HepG2 (cell line): ENCODE data around the gene FBXO5. TPM values are rescaled to one million over a fixed set of nuclear protein-coding genes. Genes with fewer than 3 reads are reported as not detected.

Source experiments
- ATF5 ChIP-seq: sonication (generic); formaldehyde crosslinking; IDR thresholded peaks from 2 replicates; pipeline ENCODE4 v1.4.0; 2020; ENCODE audit warnings: mild to moderate bottlenecking, low read depth, missing genetic modification reagents
- BCL6 ChIP-seq: IDR thresholded peaks from 2 replicates; pipeline ENCODE4 v1.6.1; 2016; ENCODE audit warnings: missing genetic modification reagents, missing compliant biosample characterization
- KLF11 ChIP-seq: IDR thresholded peaks from 2 replicates; pipeline ENCODE4 v1.6.1; 2016; ENCODE audit warnings: missing compliant biosample characterization
- NR3C1 ChIP-seq: sonication (generic); formaldehyde crosslinking; IDR thresholded peaks from 2 replicates; pipeline ENCODE4 v1.4.0; 2020; ENCODE audit warnings: missing genetic modification reagents
- PRDM10 ChIP-seq: sonication (generic); formaldehyde crosslinking; IDR thresholded peaks from 2 replicates; pipeline ENCODE4 v1.4.0; 2020; ENCODE audit warnings: low read depth, missing genetic modification reagents
- ZBTB34 ChIP-seq: sonication (generic); formaldehyde crosslinking; IDR thresholded peaks from 2 replicates; pipeline ENCODE4 v1.8.0; 2022; ENCODE audit warnings: mild to moderate bottlenecking, missing genetic modification reagents
- ZNF546 ChIP-seq: sonication (generic); formaldehyde crosslinking; conservative IDR thresholded peaks from 2 replicates; pipeline ENCODE4 v1.8.1; 2023; ENCODE audit warnings: mild to moderate bottlenecking, missing genetic modification reagents
- ZNF552 ChIP-seq: sonication (generic); formaldehyde crosslinking; IDR thresholded peaks from 2 replicates; pipeline ENCODE4 v1.9.0; 2022; ENCODE audit warnings: missing genetic modification reagents, mild to moderate bottlenecking, borderline replicate concordance
- ZNF558 ChIP-seq: sonication (generic); formaldehyde crosslinking; IDR thresholded peaks from 2 replicates; pipeline ENCODE4 v1.9.0; 2022; ENCODE audit warnings: mild to moderate bottlenecking, missing genetic modification reagents, borderline replicate concordance
- ZNF615 ChIP-seq: sonication (generic); formaldehyde crosslinking; IDR thresholded peaks from 2 replicates; pipeline ENCODE4 v1.5.0; 2020; ENCODE audit warnings: mild to moderate bottlenecking, missing genetic modification reagents, borderline replicate concordance
- ZNF646 ChIP-seq: sonication (generic); formaldehyde crosslinking; IDR thresholded peaks from 2 replicates; pipeline ENCODE4 v1.9.0; 2021; ENCODE audit warnings: mild to moderate bottlenecking, missing genetic modification reagents
- ZNF670 ChIP-seq: sonication (generic); formaldehyde crosslinking; IDR thresholded peaks from 2 replicates; pipeline ENCODE4 v1.8.0; 2022; ENCODE audit warnings: mild to moderate bottlenecking, missing genetic modification reagents, borderline replicate concordance
- ZNF7 ChIP-seq: IDR thresholded peaks from 2 replicates; pipeline ENCODE4 v1.6.1; 2016; ENCODE audit warnings: missing biosample characterization, missing genetic modification reagents
- ZNF746 ChIP-seq: sonication (generic); formaldehyde crosslinking; IDR thresholded peaks from 2 replicates; pipeline ENCODE4 v1.8.0; 2022; ENCODE audit warnings: mild to moderate bottlenecking, missing genetic modification reagents
- ZNF775 ChIP-seq: sonication (generic); formaldehyde crosslinking; IDR thresholded peaks from 2 replicates; pipeline ENCODE4 v1.4.0; 2020; ENCODE audit warnings: missing genetic modification reagents, mild to moderate bottlenecking, moderate library complexity, borderline replicate concordance
- ZNF790 ChIP-seq: sonication (generic); formaldehyde crosslinking; IDR thresholded peaks from 2 replicates; pipeline ENCODE4 v1.8.0; 2022; ENCODE audit warnings: missing genetic modification reagents, mild to moderate bottlenecking, borderline replicate concordance
- polyA plus RNA-seq, 8 experiments: library from polyadenylated mRNA; depleted of rRNA in 3 of 8; stranded (reverse) in 7 of 8; unstranded in 1 of 8; fragments of >200 nt; fragmentation: Illumina TruSeq in 4 of 8; extraction: Trizol in 4 of 8; gene quantifications; 2 replicates each; pipeline versions ENCODE4 v1.2.1 to v1.2.3, GENCODE V29; 2011 to 2016; ENCODE audit warnings: low read depth in 4 of 8, missing spikeins in 1 of 8, mixed read lengths in 1 of 8; ENCODE audit not compliant: insufficient read depth in 1 of 8
- total RNA-seq, 5 experiments: library from RNA; depleted of rRNA; stranded (reverse); fragments of >200 nt; fragmentation: Illumina TruSeq; extraction: Trizol; gene quantifications; 2 replicates each; pipeline ENCODE4 v1.2.3, GENCODE V29; 2016; ENCODE audit warnings: low read depth in 1 of 5

FBXO5 gene
- total and polyA plus RNA-seq, 2 of the 13 experiments (the other 11 are each of a cell fraction or from before 2014, with no cell fraction given): 15.8 to 41.5 TPM

GRCh38 chr6:152982904-152983636, at the start of gene FBXO5 (continued):
- TF ChIP-seq ZBTB34 (CRISPR knock-in tag): 0 out of 2 replicates have a peak, but pooled peaks have one; percentile 8
- peak; percentile 91 for TF ChIP-seq ZNF552 (CRISPR knock-in tag)
- TF ChIP-seq ZNF558 (CRISPR knock-in tag): peak; percentile 68; the same call in 1 of the 2 replicates
- no peak for TF ChIP-seq ZNF646 (CRISPR knock-in tag)
- peak; percentile 70; the same call in 1 of the 2 replicates for TF ChIP-seq ZNF615 (CRISPR knock-in tag)
- no peak; the same call in 1 of the 2 replicates for TF ChIP-seq ZNF546
- no peak; the same call in 1 of the 2 replicates for TF ChIP-seq ZNF7 (CRISPR knock-in tag)
- peak; percentile 27; the same call in 1 of the 2 replicates for TF ChIP-seq PRDM10
- 0 out of 2 replicates have a peak, but pooled peaks have one; percentile 86 for TF ChIP-seq ZNF790
- no peak for TF ChIP-seq NR3C1 (CRISPR knock-in tag)
- TF ChIP-seq ZNF746 (CRISPR knock-in tag): peak; percentile 96
- peak; percentile 83; the same call in 1 of the 2 replicates for TF ChIP-seq ZNF670 (CRISPR knock-in tag)
- peak; percentile 72 for TF ChIP-seq BCL6
- 0 out of 2 replicates have a peak, but pooled peaks have one; percentile 48 for TF ChIP-seq ATF5
- peak; percentile 17; the same call in 1 of the 2 replicates for TF ChIP-seq KLF11
- 0 out of 2 replicates have a peak, but pooled peaks have one; percentile 78 for TF ChIP-seq ZNF775 (CRISPR knock-in tag)
